GM19324 (cell line): ENCODE data around the gene TSKU.
"Not testable (repeated sequence)": the region's sequence is repeated elsewhere in the genome, so short reads cannot be mapped to it uniquely, and the experiment has no call there.

Source experiments
- ATAC-seq: cut with Tn5 transposase; IDR thresholded peaks from one replicate; pipeline ENCODE4 v1.9.1; 2021; ENCODE audit warnings: mild to moderate bottlenecking, moderate library complexity; ENCODE audit not compliant: unreplicated experiment, low FRiP score

Gene TSKU, protein sequence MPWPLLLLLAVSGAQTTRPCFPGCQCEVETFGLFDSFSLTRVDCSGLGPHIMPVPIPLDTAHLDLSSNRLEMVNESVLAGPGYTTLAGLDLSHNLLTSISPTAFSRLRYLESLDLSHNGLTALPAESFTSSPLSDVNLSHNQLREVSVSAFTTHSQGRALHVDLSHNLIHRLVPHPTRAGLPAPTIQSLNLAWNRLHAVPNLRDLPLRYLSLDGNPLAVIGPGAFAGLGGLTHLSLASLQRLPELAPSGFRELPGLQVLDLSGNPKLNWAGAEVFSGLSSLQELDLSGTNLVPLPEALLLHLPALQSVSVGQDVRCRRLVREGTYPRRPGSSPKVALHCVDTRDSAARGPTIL

DNA sequence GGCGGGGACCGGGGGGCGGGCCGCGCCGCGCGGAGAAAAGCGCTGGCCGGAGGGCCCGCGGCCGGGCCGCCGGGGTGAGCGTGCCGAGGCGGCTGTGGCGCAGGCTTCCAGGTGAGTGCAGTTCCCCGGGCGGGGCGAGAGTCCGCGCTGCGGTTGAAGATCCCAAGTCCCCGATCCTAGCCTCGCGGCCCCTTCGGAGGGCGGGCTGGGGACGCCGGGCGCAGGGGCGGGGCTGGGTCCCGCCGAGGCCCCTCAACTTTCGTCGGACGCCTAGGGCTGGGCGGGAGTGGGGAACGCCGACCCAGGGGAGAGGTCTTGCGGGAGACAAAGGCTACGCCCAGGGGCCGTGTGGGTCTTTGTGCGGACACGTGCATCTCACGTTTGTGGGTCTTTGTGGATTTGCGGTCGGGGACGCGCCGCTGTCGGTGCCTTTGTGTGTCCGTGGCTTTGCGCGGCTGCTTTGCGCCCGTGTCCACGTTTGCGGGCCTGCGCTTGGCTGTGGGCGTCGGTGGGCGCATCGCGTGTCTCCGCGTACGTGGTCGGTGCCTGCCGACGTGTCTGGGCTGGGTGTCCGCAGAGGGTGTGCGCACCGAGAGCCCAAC, at the start of gene TSKU:
TSKU (plus strand) TSS at position 63 of the 602 bp plus-strand sequence. CDS start 12,261 bp downstream, outside the sequence.
- ATAC-seq, result no peak

DNA sequence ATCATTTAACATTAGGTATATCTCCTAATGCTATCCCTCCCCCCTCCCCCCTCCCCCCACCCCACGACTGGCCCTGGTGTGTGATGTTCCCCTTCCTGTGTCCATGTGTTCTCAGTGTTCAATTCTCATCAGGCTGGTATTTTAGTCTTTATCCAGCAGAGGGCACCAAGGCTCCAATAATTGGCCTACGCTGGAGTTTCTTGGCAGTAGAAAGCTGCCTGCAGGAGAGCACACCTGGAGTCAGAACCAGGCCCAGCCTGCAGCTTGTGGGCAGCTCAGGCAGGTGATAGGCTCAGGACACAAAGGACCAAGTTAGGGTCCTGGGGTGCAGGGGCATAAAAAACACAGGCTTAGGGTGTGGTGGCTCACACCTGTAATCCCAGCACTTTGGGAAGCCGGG, 49.2 kb upstream of the TSKU start:
- not testable (repeated sequence) for ATAC-seq

DNA sequence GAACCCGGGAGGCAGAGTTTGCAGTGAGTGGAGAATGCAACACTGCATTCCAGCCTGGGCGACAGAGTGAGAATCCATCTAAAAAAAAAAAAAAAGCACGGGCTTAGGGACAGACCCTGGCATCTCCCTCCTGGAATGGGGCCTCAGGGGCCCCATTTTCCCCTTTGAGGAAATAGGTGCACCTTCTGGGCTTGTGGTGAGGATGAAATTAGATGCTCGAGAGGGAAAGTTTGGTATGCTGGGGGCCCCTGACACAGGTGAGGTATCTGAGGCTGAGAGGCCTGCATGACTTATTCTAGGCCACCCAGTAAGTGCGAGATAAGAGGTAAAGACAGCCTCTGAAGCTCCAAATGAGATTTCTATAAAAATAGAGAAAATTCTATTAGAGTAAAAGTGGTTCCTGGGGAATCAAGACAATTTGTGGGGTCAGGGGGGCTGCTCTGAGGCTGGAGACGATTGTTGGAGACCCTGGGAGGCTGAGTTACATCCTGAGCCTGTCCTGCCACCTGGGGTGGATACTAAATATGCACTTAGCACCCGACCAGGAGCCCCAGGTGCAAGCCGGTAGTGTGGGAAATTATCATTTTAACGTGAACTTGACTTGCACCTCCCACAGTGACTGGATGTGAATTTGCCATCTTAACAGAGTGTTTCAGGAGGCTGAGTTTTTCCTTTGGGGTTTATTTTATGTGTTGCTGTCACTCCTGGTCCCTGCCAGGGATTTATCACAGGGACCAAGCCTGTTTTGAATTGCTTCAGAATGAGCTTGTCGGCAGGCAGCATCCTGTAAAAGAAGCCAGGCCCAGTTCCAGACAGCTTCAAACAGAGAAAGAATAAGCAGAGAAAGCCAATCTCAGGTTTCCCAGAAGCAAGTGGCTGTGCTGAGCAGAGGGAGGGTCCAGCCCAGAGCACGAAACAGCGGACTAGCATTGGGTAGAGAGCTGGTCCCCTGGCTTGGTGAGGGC, 48.4 kb upstream of the TSKU start:
- ATAC-seq, result no peak

DNA sequence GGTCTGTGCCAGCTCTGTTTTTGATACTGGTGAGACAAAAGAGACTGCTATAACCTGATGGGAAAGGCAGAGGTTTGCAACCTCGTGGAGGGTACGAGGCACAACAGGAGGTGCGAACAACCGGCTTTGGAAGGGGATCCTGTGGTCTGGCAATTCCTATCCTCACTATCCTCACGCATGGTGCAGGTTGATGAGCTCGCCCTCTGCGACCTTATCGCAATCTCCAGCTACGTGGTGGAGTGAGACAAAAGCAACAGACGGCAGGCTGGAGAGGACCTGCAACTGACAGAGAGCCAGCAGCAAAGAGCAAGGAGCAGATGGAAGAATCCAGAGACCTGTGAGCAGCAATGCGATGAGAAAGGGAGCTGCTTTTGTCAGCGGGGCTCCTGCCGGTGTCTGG, 47.3 kb upstream of the TSKU start:
- no peak for ATAC-seq

DNA sequence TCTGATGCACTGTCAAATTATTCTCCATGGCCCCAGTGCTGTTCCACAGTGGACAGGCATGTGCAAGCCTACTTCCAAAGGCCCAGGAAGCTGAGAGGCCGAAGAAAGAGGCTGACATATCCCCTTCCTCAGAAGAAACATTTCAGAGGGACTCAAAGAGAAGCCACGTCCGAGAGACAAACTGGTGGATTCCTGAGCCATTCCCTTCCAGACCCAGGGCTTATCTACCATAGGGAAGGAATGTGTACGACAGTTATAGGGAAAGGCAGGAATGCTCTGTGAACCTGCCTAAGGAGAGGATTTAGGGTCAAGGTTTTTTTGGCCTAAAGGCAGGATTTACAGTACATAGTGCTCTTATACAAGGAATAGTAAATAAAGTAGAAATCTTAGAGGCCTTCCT, 46.9 kb upstream of the TSKU start:
- no peak for ATAC-seq

DNA sequence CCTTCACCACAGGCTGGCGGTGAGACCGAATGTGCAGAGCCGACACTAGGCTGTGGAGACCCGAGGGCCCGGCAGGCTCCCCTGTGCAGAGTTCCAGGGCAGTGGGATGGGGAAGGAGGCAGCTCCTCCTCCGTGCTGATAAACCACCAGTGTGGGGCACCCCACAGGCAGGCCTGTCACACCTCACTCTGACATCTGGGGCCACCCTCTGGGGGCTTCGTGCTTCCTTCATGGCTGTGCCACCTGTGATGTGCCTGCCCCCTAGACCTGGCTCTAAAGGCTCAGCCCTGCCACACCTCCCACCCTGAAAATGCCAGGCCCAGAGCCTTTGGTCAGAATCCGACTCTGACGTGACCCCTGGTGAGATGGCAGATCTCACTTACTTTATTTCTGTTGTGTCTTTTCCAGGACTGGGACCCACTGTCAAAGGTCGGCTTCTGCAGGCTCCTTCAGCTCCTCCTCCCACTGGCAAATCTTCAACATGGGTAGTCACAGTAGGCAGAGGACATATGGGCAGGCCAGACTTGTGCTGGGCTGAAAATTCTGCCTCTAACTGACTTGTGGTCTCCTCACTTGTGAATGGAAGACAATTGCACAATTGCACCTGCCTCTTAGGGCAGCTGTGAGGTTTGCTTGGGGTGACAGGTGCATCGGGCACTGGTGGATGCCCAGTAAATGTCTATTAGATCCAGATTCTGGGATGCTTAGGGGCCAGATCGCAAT, 46.2 kb upstream of the TSKU start:
- ATAC-seq, result no peak

DNA sequence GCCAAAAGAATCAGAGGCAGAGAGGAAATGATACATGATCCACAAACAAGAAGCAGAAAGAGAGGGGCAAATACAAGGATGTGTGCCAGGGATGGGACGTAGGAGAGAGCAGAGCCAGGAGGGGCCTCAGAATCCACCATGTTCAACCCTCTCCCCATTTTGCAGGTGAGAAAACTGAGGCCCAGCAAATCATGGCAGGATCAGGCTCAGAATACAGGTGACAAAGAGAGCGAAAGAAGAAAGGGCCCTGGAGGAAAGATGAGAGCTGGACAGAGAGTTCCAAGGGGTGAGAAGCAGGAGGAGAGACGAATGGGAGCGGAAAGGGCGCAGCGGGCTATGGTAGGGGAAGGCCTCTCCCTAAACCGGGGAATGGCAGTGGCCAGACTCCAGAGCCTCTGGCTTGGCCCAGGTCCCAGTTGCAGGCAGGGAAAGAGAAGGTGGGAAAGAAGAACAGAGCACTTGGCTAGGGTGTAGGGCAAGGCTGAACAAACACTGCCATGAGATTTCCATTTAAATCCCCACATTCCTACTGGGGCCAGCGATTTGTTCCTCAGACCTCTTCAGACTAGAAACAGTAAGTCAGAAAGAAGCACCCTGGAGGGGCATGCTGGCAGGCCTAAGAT, 44.4 kb upstream of the TSKU start:
- no peak for ATAC-seq

DNA sequence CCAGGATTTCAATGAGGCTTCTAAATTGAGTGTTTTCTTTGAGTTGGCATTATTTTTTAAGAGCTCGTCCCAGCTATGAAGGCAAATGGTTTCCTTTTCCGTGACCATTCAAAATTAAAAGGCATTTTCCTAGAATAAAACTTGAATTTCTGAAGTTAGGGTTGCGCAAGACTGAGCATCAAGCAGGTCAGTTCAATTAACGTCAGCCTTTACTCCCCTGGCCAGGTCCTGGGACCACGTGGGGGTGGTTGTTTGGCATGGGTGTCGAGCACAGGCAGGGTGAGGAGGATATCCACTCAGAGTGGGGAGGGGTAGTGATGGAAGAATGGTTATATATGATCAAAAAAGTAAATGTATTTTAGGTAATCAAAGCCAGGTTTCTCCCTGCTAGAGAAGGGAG, 43.4 kb upstream of the TSKU start:
- ATAC-seq, result no peak

DNA sequence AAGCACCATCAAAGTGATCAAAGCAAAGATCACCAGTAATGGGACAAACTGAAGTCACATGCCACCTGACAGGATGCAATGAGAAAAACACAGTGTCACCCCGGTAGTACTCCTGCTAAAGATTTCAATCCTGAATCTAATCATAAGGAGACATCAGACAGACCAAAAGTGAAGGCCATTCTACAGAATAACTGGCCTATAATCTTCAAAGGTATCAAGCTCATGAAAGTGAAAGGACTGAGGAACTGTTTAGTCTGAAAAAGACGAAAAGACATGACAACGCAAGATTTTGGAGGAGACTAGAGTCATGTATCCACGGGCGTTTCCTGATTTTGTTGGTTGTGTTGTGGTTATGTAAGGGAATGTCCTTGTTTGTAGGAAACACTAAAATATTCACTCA, 42.4 kb upstream of the TSKU start:
- no peak for ATAC-seq

DNA sequence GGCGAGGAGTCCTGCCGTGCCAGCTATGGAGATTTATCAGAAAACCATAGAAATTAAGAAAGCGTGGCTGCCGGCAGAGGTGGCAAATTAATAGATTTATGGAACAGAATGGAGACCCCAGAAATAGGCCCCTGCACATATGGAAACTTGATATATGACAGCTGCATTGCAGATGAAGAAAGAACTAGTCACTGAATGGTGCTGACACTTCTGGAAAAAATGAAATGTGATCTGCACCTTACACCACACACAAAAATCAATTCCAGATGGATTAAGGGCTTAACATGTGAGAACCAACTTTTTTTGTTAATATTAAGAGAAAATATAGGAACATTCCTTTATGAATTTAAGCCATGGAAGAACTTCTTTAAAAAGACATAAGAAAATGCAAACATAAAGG, 40.3 kb upstream of the TSKU start:
- ATAC-seq, result no peak

DNA sequence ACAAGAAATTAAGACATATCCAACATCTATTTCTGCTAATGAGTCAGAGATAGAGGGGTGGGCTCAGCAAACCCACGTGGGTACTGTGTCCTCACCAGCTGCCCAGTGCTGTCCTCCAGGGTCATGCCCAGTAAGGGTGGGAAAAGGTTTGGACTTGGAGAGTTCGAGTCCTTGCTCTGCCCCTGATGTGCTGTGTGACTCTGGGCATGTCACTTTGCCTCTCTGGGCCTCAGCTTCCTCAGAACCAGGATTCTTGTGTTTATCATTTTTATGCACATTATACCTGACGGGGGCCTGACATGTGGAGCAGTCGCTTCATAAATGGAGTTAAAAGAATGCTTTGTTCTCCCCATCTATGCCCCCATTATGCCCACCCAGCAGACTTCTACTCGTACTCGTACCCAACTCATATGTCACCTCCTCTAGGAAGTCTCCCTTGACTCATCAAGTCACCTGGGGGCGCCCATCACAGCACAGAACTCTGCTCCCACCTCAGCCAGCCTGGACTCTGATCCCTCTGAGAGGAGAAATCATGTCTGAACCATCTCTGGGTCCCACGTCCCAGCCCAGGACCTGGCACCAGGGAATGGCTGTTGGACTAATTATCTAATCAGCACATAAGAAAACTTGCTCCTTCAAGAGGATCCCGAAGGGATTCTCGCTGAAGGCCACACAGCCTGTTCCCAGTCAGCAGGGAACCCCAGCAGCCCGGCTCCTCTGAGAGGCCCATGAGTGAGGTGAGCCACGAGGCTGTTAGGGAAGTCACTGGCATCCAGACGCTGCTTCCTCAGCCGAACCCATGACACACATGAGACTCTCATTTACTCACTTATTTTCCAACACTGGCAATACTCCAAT, 38.7 kb upstream of the TSKU start:
- ATAC-seq, result no peak

DNA sequence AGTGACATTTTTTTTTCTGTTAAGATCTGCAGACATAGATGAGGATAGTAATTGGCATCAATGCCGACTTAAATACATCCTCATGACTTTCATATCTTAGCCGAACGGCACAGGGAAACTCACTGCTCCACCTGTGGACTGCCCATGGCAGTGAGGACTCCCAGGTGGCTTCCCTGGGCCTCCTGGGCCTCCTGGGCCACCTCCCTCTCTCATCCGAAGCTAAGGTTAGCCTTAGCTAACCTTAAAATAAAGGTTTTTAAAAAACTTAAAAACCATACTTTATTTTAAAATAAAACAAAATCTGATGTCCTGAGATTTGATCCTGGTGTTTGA, 38.1 kb upstream of the TSKU start:
- ATAC-seq, result no peak

DNA sequence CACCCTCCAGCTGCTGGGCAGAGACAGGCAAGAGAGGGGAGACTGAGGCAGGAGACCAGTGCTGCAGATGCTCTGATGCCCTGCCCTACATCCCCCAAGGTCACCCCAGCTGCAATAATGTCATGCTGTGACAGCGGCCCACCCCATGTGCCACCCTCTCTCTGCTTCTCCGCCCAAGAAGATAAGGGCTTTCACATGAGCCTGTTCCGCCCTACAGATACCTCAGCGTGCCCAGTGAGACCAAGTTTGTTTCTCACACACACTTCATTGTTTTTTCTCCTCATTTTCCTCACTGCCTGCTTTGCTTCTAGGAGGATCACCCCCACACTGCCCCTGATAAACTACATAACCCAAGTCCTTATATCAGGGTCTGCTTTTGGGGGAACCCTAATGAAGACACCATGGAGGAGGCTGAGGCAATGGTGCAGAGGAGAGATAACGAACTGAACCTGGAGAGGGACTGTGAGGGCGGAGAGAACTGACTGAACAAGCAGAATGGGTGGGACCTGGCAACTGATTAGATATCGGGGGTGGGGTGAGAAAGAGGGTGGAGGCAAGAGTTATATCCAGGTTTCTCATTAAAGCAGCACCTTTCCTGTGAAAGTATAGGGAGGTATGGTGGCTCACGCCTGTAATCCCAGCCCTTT, 37.5 kb upstream of the TSKU start:
- no peak for ATAC-seq

DNA sequence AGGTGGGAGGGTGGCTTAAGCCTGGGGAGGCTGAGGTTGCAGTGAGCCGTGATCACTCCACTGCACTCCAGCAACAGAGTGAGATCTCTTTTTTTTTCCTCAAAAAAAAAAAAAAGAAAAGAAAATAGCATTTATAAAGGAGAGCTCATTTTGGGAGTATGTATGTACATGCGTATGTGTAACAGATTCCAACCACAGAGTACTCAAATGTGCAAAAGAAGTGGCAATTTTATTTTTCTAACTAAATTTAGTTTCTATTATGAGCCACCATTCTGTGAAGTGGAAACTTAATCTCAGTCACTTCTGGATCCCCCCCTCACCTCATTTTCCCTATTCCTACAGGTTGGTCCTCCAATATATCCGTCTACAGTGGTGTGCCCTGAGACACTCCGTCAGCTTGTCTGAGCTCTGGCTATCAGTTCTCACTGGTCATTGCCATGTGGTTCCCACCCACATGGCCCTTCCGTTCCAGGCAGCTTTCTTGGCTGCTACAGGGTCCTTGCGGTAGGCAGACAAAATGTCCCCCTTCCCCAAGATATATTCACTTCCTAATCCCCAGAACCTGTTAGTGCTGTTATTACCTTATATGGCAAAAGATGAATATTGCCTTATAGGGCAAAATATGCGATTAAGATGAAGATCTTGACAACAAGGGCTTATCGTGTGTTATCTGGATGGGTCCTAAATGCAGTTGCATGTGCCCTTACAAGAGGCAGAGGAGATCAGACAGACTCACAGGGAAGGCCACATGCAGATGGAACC, 35.8 kb upstream of the TSKU start:
- ATAC-seq, result no peak

DNA sequence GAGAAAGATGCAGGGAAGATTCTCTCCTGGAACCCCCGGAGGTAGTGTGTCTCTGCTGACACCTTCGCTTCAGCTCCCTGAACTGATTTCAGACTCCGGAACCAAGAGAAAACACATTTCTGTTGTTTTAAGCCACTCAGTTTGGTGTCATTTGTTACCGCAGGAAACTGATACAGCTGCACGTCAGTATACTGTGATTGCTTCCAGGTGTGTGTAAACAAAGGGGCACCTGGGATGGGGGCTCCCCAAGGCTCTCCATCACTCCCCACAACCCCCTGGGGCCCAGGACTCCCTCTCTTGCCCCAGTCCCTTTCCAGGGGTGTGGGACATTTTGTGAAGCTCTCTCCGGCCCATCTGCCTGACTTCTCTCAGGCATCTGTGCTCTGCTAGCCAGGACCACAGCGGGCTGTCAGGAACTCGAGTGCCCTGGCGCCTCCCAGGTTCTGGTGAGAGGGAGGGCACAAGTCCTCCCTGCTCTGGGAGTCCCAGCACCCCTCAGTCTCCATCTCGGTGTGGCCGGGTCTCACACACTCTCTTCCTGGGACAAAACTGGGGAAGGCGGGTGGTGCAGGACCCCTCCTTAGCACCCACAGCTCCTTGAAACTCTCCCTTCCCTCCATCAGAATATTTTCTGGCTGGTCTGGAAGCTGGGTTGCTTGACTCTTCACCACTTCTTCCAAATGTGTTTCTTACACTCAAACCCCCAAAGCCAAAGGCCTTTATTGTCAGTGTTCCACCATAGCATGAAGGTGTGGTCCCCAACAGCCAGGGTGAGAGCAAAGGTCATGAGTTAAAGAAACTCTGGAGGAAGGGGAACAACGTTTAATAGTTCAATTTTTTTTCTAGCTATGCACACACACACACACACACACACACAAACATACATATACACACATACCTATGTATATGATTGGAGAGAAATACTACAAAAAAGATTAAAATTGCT, 35.0 kb upstream of the TSKU start:
- ATAC-seq, result no peak

DNA sequence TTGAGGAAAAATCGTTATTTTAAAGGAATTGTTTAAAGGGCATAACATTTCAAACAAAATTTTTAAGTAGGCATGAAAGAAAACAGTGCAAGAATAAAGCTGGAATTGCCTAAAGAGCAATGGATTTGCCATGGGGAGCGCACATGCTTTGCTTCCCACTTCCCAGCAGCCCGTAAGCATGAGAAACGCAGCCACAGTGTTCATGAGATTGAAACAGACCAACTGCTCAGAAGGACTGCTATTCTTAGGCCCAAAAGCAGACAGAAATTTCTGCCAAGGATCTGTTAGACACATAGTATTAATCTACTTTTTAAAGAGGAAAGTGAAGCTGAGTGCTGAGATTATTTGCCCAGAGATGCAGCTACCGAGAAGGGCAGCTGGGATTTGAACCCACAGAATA, 34.2 kb upstream of the TSKU start:
- no peak for ATAC-seq

DNA sequence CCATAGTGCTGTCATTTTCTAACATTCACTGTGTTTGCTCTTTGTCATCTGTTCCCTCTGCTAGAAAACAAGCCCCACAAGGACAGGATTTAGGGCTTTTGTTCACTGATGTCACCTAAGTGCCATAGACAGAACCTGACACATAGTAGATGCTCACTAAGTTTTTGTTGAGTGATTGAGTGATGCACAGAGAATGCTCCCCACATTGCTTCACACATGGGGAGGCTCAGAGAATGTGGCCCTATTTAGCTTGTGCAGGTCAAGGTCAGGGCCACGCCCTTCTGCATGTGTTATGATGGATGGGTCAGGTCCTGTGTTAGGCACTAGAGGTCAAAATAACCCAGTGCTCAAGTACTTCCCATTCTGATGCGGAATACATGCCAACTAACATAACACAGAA, 33.1 kb upstream of the TSKU start:
- no peak for ATAC-seq
